ENCODE data around the gene TRPV4.

TRPV4 gene

GRCh38 chr12:109760930-109761921 lies 72.0 kb downstream of the TRPV4 start:
- no peak for DNase-seq (ENCODE audit: low spot score)

- DNase-seq (ENCODE audit: low spot score) = no peak
Measured at GRCh38 chr12:109760031-109760929, 72.9 kb downstream of the TRPV4 start.

GRCh38 chr12:109759595-109759994 lies 73.6 kb downstream of the TRPV4 start:
- DNase-seq (ENCODE audit: low spot score) = no peak

GRCh38 chr12:109758426-109759420 lies 74.5 kb downstream of the TRPV4 start:
- DNase-seq (ENCODE audit: low spot score) = no peak

GRCh38 chr12:109757671-109758265 lies 75.4 kb downstream of the TRPV4 start:
- DNase-seq (ENCODE audit: low spot score) = no peak

GRCh38 chr12:109756457-109756856 lies 76.7 kb downstream of the TRPV4 start:
- no peak for DNase-seq (ENCODE audit: low spot score)

- DNase-seq (ENCODE audit: low spot score) = no peak
Measured at GRCh38 chr12:109753959-109754358, 79.2 kb downstream of the TRPV4 start.

GRCh38 chr12:109753054-109753401 lies 80.2 kb downstream of the TRPV4 start:
- DNase-seq (ENCODE audit: low spot score) = no peak

- DNase-seq (ENCODE audit: low spot score) = no peak
Measured at GRCh38 chr12:109752117-109753053, 80.8 kb downstream of the TRPV4 start.

GRCh38 chr12:109744986-109745942 lies 87.9 kb downstream of the TRPV4 start:
- DNase-seq (ENCODE audit: low spot score) = no peak

- DNase-seq (ENCODE audit: low spot score) = no peak
Measured at GRCh38 chr12:109744026-109744425, 89.2 kb downstream of the TRPV4 start.

GRCh38 chr12:109743076-109743910 lies 89.9 kb downstream of the TRPV4 start:
- no peak for DNase-seq (ENCODE audit: low spot score)

GRCh38 chr12:109741970-109742703 lies 91.1 kb downstream of the TRPV4 start:
- DNase-seq (ENCODE audit: low spot score) = no peak

GRCh38 chr12:109741286-109741969 lies 91.8 kb downstream of the TRPV4 start:
- no peak for DNase-seq (ENCODE audit: low spot score)

- no peak for DNase-seq (ENCODE audit: low spot score)
Measured at GRCh38 chr12:109740694-109741245, 92.4 kb downstream of the TRPV4 start.
